Neutrophil (primary cell): ENCODE data around the gene SLC20A1.
"Not testable (repeated sequence)": the region's sequence is repeated elsewhere in the genome, so short reads cannot be mapped to it uniquely, and the experiment has no call there.

ENCODE experiments used
- H3K27ac ChIP-seq: fragments of 200-600 bp; sonication (generic); 2 replicates; pipeline ENCODE4 v1.5.1; 2016; ENCODE audit warnings: mild to moderate bottlenecking, moderate library complexity
- H3K27me3 ChIP-seq: fragments of 200-600 bp; sonication (generic); 2 replicates; pipeline ENCODE4 v1.6.0; 2016; ENCODE audit warnings: mild to moderate bottlenecking
- H3K36me3 ChIP-seq: fragments of 200-600 bp; sonication (generic); 2 replicates; pipeline ENCODE4 v1.5.1; 2017
- H3K4me1 ChIP-seq, 2 experiments: fragments of 200-600 bp in 1 of 2; sonication (generic) in 1 of 2; 1 replicate in 1 of 2; 2 replicates in 1 of 2; pipeline versions ENCODE4 v1.5.1 to v1.6.1; 2013 to 2016; ENCODE audit warnings: low read depth in 1 of 2, low read length in 1 of 2, mild to moderate bottlenecking in 1 of 2, moderate library complexity in 1 of 2; ENCODE audit not compliant: control insufficient read depth in 1 of 2, insufficient read depth in 1 of 2
- H3K4me3 ChIP-seq, 2 experiments: fragments of 200-600 bp in 1 of 2; sonication (generic) in 1 of 2; 1 replicate in 1 of 2; 2 replicates in 1 of 2; pipeline ENCODE4 v1.5.1; 2013 to 2016; ENCODE audit warnings: low read depth in 1 of 2, low read length in 1 of 2, mild to moderate bottlenecking in 1 of 2, moderate library complexity in 1 of 2
- H3K9me3 ChIP-seq: fragments of 200-600 bp; sonication (generic); 2 replicates; pipeline ENCODE4 v1.5.1; 2016
- TF ChIP-seq, protein P1 (sequence below): fragments of 200-600 bp; sonication (generic); IDR thresholded peaks from 2 replicates; pipeline ENCODE4 v1.5.1; 2016; ENCODE audit warnings: antibody characterized with exemption

SLC20A1 gene

DNA sequence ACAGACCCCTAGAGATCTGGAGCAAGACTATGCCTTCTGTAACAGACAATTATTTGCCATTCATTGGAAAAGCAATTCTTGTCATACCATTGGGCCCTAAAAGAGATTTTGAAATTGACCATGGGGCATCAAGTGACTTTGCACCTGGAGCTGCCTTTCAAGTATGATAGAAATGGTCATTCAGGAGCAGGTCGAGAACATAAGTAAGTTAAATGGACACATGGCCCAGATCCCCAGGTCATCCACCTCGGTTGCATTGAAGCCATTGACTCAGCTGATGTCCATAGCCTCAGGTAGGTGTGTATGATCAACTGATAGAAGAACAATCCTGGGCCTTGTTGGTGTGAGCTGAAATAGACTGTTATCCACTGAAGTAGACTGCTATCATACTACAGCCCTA lies 42.0 kb upstream of the SLC20A1 start:
- Histone ChIP-seq H3K27ac (no peak overlapping the region), H3K36me3 (no peaks in the 10 kb centered on the region), H3K4me3 (no peak overlapping the region), H3K27me3 (no peaks in the 10 kb centered on the region), H3K9me3 (no peaks in the 10 kb centered on the region), H3K4me1 (peaks cover 6 to 7% of the 10 kb centered on the region in 2 experiments)
- TF ChIP-seq, protein P1, sequence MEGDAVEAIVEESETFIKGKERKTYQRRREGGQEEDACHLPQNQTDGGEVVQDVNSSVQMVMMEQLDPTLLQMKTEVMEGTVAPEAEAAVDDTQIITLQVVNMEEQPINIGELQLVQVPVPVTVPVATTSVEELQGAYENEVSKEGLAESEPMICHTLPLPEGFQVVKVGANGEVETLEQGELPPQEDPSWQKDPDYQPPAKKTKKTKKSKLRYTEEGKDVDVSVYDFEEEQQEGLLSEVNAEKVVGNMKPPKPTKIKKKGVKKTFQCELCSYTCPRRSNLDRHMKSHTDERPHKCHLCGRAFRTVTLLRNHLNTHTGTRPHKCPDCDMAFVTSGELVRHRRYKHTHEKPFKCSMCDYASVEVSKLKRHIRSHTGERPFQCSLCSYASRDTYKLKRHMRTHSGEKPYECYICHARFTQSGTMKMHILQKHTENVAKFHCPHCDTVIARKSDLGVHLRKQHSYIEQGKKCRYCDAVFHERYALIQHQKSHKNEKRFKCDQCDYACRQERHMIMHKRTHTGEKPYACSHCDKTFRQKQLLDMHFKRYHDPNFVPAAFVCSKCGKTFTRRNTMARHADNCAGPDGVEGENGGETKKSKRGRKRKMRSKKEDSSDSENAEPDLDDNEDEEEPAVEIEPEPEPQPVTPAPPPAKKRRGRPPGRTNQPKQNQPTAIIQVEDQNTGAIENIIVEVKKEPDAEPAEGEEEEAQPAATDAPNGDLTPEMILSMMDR: no peak

DNA sequence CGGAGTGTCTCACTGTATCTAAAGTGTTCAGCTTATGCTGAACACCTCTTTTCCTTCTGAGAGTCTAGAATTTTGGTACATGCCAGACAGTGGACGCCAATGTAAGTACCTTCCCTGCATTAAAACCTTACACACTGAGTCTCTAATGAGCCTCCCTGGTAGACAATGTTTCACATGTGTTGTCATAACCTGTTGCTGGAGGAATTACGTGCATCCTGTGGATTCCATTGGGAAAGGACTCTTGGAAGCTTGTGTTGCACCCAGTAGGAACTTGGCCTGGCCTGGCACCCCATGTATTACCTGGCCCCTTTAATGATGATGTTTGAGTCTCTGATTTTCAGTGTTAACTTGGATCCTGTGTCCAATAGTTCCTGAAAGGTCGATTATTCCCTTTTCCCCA lies 40.8 kb upstream of the SLC20A1 start:
- Histone ChIP-seq H3K27ac (no peak overlapping the region), H3K9me3 (no peaks in the 10 kb centered on the region), H3K27me3 (no peaks in the 10 kb centered on the region), H3K4me3 (no peak overlapping the region), H3K4me1 (peaks cover 3% of the 10 kb centered on the region in 2 experiments), H3K36me3 (no peaks in the 10 kb centered on the region)
- TF ChIP-seq, protein P1: no peak

DNA sequence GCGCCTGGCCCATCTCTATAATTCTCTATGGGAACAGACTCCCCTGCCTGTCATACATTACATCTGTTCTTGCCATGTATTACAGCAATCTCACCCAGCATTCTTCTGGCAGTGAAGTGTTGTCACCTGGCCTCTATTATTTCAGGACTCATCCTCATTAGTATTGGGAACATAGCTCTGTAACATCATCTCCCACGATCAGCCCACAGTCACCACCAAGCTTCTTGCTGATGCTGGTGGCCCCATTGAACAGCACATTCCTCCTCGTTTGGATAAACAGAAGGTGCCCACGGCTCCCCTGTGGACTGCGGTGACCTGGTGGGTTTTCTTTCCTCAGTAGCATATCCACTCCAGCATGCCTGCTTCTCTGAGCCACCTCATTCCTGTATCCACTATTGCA lies 39.8 kb upstream of the SLC20A1 start:
- Histone ChIP-seq H3K9me3 (no peaks in the 10 kb centered on the region), H3K27ac (no peak overlapping the region), H3K27me3 (no peaks in the 10 kb centered on the region), H3K36me3 (no peaks in the 10 kb centered on the region), H3K4me3 (no peak overlapping the region), H3K4me1 (no peaks in the 10 kb centered on the region)
- TF ChIP-seq, protein P1: no peak

DNA sequence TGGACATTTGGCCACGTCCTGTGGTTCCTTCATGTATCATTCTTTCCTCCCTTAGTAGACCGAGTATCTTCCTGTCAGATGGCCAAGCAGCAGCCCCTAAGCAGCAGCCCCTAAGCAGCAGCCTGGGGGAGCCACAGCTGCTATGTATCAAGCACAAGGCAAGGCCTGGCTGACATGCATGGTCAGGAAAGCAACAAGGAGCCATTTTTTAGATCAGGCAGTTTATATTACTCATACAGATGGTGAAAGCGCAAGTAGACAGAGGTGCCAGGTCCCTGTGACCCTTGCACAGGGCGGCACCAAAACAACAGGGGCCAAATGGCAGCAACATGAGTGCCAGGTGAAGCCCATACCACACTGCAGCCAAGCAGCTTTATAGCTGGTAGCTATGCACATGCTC lies 39.2 kb upstream of the SLC20A1 start:
- H3K27ac ChIP-seq: no peak overlapping the region
- no peak overlapping the region for H3K4me3 ChIP-seq
- H3K4me1 ChIP-seq: no peaks in the 10 kb centered on the region
- H3K36me3 ChIP-seq: no peaks in the 10 kb centered on the region
- H3K27me3 ChIP-seq: no peaks in the 10 kb centered on the region
- TF ChIP-seq, protein P1: no peak
- H3K9me3 ChIP-seq: no peaks in the 10 kb centered on the region

DNA sequence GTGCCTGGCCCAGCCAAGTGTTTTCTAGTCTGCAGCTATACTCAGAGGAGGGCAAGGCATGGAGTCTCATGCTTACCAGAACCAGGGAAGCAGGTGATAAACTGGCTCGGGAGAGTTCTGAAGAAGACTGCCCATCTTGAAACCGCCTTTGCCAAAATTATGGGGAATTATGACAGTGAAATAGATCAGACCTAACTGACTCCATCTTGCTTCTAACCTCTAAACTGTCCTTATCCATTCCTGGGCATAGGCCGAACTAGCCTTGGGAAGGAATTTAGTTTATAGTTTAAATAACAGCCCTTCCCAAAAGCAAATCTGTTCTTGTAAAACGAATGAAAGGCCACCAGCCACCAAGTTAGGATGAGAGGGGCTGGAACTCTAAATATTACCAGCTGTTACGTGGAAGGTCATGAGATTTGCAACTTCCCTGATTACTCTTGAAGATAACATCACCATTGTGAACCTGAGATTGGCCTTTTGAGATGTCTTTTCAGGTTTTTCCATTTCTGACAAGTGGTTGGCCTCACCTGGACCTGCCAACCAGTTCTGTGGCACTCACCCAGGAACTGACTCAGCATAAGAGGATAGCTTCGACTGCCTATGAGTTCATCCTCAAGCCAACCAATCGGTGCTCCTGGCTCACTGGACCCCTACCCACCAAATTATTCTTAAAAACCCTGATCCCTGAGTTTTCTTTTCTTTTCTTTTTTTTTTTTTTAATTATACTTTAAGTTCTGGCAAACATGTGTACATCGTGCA lies 37.9 kb upstream of the SLC20A1 start:
- Histone ChIP-seq H3K36me3 (no peaks in the 10 kb centered on the region), H3K27ac (no peak overlapping the region), H3K27me3 (no peaks in the 10 kb centered on the region), H3K4me1 (no peaks in the 10 kb centered on the region), H3K9me3 (no peaks in the 10 kb centered on the region), H3K4me3 (no peak overlapping the region)
- TF ChIP-seq, protein P1: no peak

DNA sequence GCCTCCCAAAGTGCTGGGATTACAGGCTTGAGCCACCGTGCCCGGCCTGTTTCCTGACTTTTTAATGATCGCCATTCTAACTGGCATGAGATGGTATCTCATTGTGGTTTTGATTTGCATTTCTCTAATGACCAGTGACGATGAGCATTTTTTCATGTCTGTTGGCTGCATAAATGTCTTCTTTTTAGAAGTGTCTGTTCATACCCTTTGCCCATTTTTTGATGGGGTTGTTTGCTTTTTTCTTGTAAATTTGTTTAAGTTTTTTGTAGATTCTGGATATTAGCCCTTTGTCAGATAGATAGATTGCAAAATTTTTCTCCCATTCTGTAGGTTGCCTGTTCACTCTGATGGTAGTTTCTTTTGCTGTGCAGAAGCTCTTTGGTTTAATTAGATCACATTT lies 36.4 kb upstream of the SLC20A1 start:
- not testable (repeated sequence) for H3K36me3 ChIP-seq, H3K4me3 ChIP-seq, H3K4me1 ChIP-seq, H3K27me3 ChIP-seq, H3K9me3 ChIP-seq, H3K27ac ChIP-seq

DNA sequence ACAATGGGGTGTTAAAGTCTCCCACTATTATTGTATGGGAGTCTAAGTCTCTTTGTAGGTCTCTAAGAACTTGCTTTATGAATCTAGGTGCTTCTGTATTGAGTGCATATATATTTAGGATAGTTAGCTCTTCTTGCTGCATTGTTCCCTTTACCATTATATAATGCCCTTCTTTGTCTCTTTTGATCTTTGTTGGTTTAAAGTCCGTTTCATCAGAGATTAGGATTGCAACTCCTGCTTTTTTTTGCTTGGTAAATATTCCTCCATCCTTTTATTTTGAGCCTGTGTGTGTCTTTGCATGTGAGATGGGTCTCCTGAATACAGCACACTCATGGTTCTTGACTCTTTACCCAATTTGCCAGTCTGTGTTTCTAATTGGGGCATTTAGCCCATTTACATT lies 33.5 kb upstream of the SLC20A1 start:
- not testable (repeated sequence) for H3K4me1 ChIP-seq, H3K9me3 ChIP-seq, H3K36me3 ChIP-seq, H3K27ac ChIP-seq, H3K27me3 ChIP-seq, H3K4me3 ChIP-seq
